ENCODE measurements around the gene GAA. TPM values are rescaled to one million over a fixed set of nuclear protein-coding genes. Genes with fewer than 3 reads are reported as not detected.

Gene GAA
- total RNA-seq, 1 experiment from 2014 or later: 30.3 TPM

DNA sequence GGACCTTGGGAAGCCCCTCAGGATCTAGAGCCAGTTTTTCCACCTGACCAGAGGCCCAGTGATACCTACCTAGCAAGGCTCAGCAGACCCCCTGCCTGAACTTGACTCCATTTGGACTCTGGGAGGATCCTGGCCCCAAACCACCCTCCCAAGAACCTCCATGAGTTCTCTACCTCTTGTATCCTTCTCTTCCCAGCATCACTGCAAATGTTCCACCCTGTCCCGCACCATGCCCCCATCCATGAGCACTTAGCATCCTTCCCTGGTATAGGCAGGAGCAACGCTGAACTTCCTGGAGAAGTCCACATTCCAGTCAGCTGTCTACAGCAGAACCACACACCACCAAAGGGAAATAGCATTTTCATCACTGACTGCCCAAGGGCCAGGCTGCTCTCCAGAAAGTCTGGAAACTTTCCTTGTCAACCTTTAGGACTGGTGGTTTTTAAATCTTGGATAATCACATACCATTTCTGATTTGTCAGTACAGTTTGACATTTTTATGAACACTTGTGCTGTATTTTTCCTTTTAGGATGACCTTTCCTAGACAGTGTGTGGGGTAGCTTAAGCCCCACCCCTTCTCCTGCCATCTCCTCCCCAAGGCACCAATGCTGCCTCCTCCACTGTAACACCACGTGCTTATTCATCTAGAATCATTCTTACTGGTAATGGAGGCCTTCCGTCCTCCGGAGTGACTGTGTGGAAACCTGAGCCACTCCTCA lies 31.7 kb downstream of the GAA start:
- H3K4me2 ChIP-seq (ENCODE audit: insufficient read depth, insufficient read length, low read length): no peak overlapping the region
- Mint-ChIP-seq H3K36me3 (ENCODE audit: insufficient read depth in 1 of 3, low read depth in 3 of 3) (peaks cover 36 to 56% (median 54%) of the 10 kb centered on the region in 3 experiments), H3K27me3 (ENCODE audit: low read depth) (no peaks in the 10 kb centered on the region)

More for the DNA sequence above, 31.7 kb downstream of the GAA start:
- Mint-ChIP-seq H3K4me1 (peaks cover 15 to 18% of the 10 kb centered on the region in 2 experiments), H3K4me3 (no peak overlapping the region), H3K27ac (peak overlapping the region in 1 of 3 experiments; percentile 62; a peak in 2 of 7 replicates), H3K9me3 (no peaks in the 10 kb centered on the region)
- no peak overlapping the region for H2BK15ac ChIP-seq (ENCODE audit: low read depth, low read length)
- H2BK120ac ChIP-seq (ENCODE audit: low read depth, low read length, poor library complexity, severe bottlenecking): no peak overlapping the region
- H3K4ac ChIP-seq (ENCODE audit: low read depth, low read length): no peak overlapping the region
- no peaks in the 10 kb centered on the region; the same call in 1 of the 2 replicates for H3K4me1 ChIP-seq (ENCODE audit: insufficient read depth, low read length)
- H2BK20ac ChIP-seq (ENCODE audit: low read depth, low read length, poor library complexity, severe bottlenecking): no peak overlapping the region
- no peak overlapping the region for H3T11ph ChIP-seq (ENCODE audit: low read length)
- no peak overlapping the region for H2AK5ac ChIP-seq (ENCODE audit: insufficient read length, low read length)
- no peaks in the 10 kb centered on the region for H3K23me2 ChIP-seq (ENCODE audit: insufficient read length, low read depth, low read length, poor library complexity, severe bottlenecking)
- no peak overlapping the region for H4K8ac ChIP-seq (replicated peaks; ENCODE audit: insufficient read length, low read depth, low read length)
- TF ChIP-seq, protein P1, sequence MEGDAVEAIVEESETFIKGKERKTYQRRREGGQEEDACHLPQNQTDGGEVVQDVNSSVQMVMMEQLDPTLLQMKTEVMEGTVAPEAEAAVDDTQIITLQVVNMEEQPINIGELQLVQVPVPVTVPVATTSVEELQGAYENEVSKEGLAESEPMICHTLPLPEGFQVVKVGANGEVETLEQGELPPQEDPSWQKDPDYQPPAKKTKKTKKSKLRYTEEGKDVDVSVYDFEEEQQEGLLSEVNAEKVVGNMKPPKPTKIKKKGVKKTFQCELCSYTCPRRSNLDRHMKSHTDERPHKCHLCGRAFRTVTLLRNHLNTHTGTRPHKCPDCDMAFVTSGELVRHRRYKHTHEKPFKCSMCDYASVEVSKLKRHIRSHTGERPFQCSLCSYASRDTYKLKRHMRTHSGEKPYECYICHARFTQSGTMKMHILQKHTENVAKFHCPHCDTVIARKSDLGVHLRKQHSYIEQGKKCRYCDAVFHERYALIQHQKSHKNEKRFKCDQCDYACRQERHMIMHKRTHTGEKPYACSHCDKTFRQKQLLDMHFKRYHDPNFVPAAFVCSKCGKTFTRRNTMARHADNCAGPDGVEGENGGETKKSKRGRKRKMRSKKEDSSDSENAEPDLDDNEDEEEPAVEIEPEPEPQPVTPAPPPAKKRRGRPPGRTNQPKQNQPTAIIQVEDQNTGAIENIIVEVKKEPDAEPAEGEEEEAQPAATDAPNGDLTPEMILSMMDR (conservative IDR thresholded peaks at IDR 0.05): no peak
- H3K9me3 ChIP-seq (ENCODE audit: control insufficient read depth, low read depth, low read length): no peaks in the 10 kb centered on the region
- WGBS (ENCODE audit: extremely low coverage, insufficient read length, low lambda C conversion rate): no CpG with 5 or more reads among the region's 5 CpGs
- DNase-seq: no peak
- H3K79me1 ChIP-seq (ENCODE audit: insufficient read depth, low read depth, low read length, poor library complexity, severe bottlenecking): no peaks in the 10 kb centered on the region
- H3K27ac ChIP-seq (ENCODE audit: insufficient read length, low read depth, low read length): no peak overlapping the region
- no peak overlapping the region for H3K14ac ChIP-seq (ENCODE audit: insufficient read depth, low read length)
- H4K20me1 ChIP-seq (ENCODE audit: control insufficient read depth, insufficient read depth, insufficient read length): no peaks in the 10 kb centered on the region
- H3K9ac ChIP-seq (ENCODE audit: extremely low read depth, insufficient read length, low read length): no peak overlapping the region
- no peaks in the 10 kb centered on the region for H3K27me3 ChIP-seq (ENCODE audit: insufficient read depth, low read length)
- no peaks in the 10 kb centered on the region for H3K79me2 ChIP-seq (ENCODE audit: insufficient read depth, low read length)
- no peak overlapping the region for H4K5ac ChIP-seq (ENCODE audit: insufficient read length, low read depth, low read length)
- H4K91ac ChIP-seq (ENCODE audit: insufficient read length, low read depth, low read length): no peak overlapping the region
- H2AFZ ChIP-seq (ENCODE audit: low read length): no peak overlapping the region
- H3K18ac ChIP-seq (ENCODE audit: insufficient read length, low read depth, low read length): no peak overlapping the region
- no peak overlapping the region for H3K23ac ChIP-seq (ENCODE audit: insufficient read length, low read depth, low read length)
- H3K56ac ChIP-seq (ENCODE audit: insufficient read length, low read depth, low read length): no peak overlapping the region
- no peak overlapping the region for H2BK12ac ChIP-seq (ENCODE audit: insufficient read length, low read depth, low read length)
- H2BK5ac ChIP-seq (ENCODE audit: insufficient read length, low read length): no peak overlapping the region

Measured in H9 (cell line).